Smooth muscle cell (in vitro differentiated cells): ENCODE measurements around the gene NFIC. TPM values are rescaled to one million over a fixed set of nuclear protein-coding genes. Genes with fewer than 3 reads are reported as not detected.
A peak's percentile ranks its signal among the peaks of the same experiment; 100 is the strongest.

Source experiments
- DNase-seq: peaks from one replicate; lab custom pipeline; 2025; ENCODE audit not compliant: unreplicated experiment; lab: John Stamatoyannopoulos, UW
- H2AFZ ChIP-seq: fragments of 200-600 bp; sonication (generic); 2 replicates; pipeline ENCODE4 v1.6.0; 2016; ENCODE audit warnings: antibody characterized with exemption, low read depth, mild to moderate bottlenecking
- H3F3A ChIP-seq: fragments of 200-600 bp; sonication (generic); 2 replicates; pipeline ENCODE4 v1.6.0; 2017; ENCODE audit warnings: antibody characterized with exemption, low read depth
- H3K27ac ChIP-seq: fragments of 200-600 bp; sonication (generic); 2 replicates; pipeline ENCODE4 v1.5.1; 2016; ENCODE audit warnings: low read depth, mild to moderate bottlenecking
- H3K27me3 ChIP-seq: fragments of 200-600 bp; sonication (generic); 2 replicates; pipeline ENCODE4 v1.6.1; 2016; ENCODE audit warnings: low read depth, mild to moderate bottlenecking
- H3K36me3 ChIP-seq: fragments of 200-600 bp; sonication (generic); 2 replicates; pipeline ENCODE4 v1.5.1; 2016; ENCODE audit warnings: low read depth
- H3K4me1 ChIP-seq: fragments of 200-600 bp; sonication (generic); 2 replicates; pipeline ENCODE4 v1.5.1; 2016; ENCODE audit warnings: low read depth
- H3K4me2 ChIP-seq: fragments of 200-600 bp; sonication (generic); 2 replicates; pipeline ENCODE4 v1.6.0; 2016; ENCODE audit warnings: mild to moderate bottlenecking
- H3K4me3 ChIP-seq: fragments of 200-600 bp; sonication (generic); 2 replicates; pipeline ENCODE4 v1.5.1; 2016; ENCODE audit warnings: mild to moderate bottlenecking
- H3K79me2 ChIP-seq: fragments of 200-600 bp; sonication (generic); 2 replicates; pipeline ENCODE4 v1.6.0; 2016; ENCODE audit warnings: low read depth, mild to moderate bottlenecking
- H3K9ac ChIP-seq: fragments of 200-600 bp; sonication (generic); 2 replicates; pipeline ENCODE4 v1.6.0; 2016; ENCODE audit warnings: low read depth
- H3K9me3 ChIP-seq: fragments of 200-600 bp; sonication (generic); replicated peaks from 2 replicates; pipeline ENCODE4 v1.5.1; 2016; ENCODE audit warnings: low read depth
- H4K20me1 ChIP-seq: fragments of 200-600 bp; sonication (generic); 2 replicates; pipeline ENCODE4 v1.6.0; 2016; ENCODE audit warnings: low read depth
- WGBS: methylation state at CpG from one replicate; pipeline ENCODE4 v1.1.7; 2016; ENCODE audit warnings: low lambda C conversion rate; 5-methylcytosine and 5-hydroxymethylcytosine counted together
- polyA plus RNA-seq: library from polyadenylated mRNA; unstranded; fragments of >200 nt; fragmentation: Nextera tagmentation; extraction: Ambion mirVana; gene quantifications from 2 replicates; pipeline ENCODE4 v1.2.1, GENCODE V29; 2016
- total RNA-seq: library from RNA; depleted of rRNA; stranded (reverse); fragments of >200 nt; gene quantifications from 2 replicates; pipeline ENCODE4 v1.2.3, GENCODE V29; 2014
- TF ChIP-seq, protein P1 (sequence below): fragments of 200-600 bp; sonication (generic); IDR thresholded peaks from 2 replicates; pipeline ENCODE4 v1.5.1; 2017; ENCODE audit warnings: borderline replicate concordance, mild to moderate bottlenecking, antibody characterized with exemption; ENCODE audit not compliant: insufficient read depth, poor library complexity, severe bottlenecking

Gene NFIC
- total and polyA plus RNA-seq, 2 experiments from 2014 or later = 7.9 to 33.2 TPM

DNA sequence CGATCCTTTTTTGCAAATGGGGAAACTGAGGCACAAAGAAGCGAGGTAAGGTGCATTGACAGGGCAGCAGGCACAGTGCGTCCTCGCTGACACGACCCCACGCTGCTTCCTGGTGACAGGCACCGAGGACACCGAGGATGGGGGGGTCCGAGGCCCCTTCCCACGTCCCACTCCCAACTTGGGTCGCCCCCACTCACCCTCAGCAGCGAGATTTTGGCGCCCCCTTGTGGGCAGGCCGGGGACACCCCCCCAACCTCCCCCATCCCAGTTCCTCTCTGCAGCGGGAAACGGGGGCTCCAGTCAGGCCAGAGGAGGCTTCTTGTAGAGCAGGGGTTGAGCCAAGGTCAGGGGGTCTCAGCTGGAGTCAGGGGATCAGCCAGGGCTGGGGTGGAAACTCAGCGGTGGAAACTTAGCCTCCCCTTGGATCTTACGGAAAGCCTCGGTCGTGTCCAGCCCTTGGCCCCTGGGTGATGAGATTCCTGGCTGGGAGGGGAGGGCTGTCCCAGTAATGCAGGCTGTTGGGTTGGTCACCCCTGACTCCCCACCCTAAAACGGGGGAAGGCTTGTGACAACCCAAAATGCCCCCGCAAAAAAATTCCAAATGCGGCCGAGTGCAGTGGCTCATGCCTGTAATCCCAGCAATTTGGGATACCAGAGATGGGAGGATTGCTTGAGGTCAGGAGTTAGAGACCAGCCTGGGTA is 105.7 kb downstream of the NFIC start:
- Histone ChIP-seq H3K27ac (no peak overlapping the region), H3K4me1 (no peaks in the 10 kb centered on the region), H3K79me2 (no peaks in the 10 kb centered on the region), H3K4me3 (no peak overlapping the region), H4K20me1 (no peaks in the 10 kb centered on the region), H3K9ac (no peak overlapping the region), H3K36me3 (no peaks in the 10 kb centered on the region), H3K27me3 (no peaks in the 10 kb centered on the region), H2AFZ (no peak overlapping the region), H3F3A (no peaks in the 10 kb centered on the region), H3K4me2 (no peak overlapping the region), H3K9me3 (no peaks in the 10 kb centered on the region)
- 53% methylated on average over 21 of the region's 24 CpGs for WGBS
- DNase-seq = peak; percentile 15
- TF ChIP-seq, protein P1, sequence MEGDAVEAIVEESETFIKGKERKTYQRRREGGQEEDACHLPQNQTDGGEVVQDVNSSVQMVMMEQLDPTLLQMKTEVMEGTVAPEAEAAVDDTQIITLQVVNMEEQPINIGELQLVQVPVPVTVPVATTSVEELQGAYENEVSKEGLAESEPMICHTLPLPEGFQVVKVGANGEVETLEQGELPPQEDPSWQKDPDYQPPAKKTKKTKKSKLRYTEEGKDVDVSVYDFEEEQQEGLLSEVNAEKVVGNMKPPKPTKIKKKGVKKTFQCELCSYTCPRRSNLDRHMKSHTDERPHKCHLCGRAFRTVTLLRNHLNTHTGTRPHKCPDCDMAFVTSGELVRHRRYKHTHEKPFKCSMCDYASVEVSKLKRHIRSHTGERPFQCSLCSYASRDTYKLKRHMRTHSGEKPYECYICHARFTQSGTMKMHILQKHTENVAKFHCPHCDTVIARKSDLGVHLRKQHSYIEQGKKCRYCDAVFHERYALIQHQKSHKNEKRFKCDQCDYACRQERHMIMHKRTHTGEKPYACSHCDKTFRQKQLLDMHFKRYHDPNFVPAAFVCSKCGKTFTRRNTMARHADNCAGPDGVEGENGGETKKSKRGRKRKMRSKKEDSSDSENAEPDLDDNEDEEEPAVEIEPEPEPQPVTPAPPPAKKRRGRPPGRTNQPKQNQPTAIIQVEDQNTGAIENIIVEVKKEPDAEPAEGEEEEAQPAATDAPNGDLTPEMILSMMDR = peak; percentile 93

DNA sequence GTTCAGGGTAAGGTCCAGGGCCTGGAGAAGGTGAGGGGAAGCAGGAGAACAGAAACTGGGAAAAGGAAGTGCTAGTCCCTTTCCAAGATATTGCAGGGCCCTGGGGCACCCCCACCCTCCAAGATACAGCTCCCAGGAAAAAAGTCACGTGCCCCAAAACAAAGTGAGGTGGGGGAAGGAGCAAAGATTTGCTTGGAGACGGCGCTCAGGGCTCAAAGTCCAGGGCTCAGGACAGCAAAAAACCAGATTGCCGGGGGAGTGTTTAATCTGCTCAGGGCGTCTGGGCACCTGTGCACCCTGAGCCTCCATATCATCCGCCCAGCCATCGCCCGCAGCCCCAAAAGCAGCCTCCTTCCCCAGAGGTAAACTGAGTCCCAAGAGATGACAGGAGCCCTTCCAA is 107.6 kb downstream of the NFIC start:
- Histone ChIP-seq H3K4me2 (no peak overlapping the region), H3K36me3 (no peaks in the 10 kb centered on the region), H3K79me2 (no peaks in the 10 kb centered on the region), H3K9ac (no peak overlapping the region), H3F3A (no peaks in the 10 kb centered on the region), H2AFZ (no peak overlapping the region), H4K20me1 (no peaks in the 10 kb centered on the region), H3K4me1 (no peaks in the 10 kb centered on the region), H3K4me3 (no peak overlapping the region), H3K9me3 (no peaks in the 10 kb centered on the region), H3K27ac (no peak overlapping the region), H3K27me3 (no peaks in the 10 kb centered on the region)
- no peak for DNase-seq
- 81% methylated on average over 8 of the region's 8 CpGs for WGBS
- TF ChIP-seq, protein P1 = no peak

DNA sequence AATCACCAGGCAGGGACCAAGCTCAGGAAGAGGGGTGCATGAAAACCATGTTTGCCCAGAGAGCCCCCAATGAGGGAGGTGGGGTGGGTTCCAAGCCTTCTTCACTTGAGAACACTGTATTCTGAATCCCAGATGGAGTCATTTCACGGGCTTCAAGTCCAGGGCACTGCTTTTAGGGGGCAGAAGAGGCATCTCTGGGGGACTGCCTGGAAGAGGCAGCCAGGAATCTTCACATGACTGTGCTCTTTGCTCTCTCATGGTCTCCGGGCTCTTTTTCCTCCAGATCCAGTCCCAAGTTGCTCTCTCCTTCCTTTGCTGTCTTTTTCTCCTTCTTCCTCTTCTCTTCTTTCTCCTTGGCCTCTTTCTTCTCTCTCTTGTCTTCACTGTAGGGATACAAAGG is 108.2 kb downstream of the NFIC start:
- 76% methylated on average over 2 of the region's 2 CpGs for WGBS
- Histone ChIP-seq H3K27ac (no peak overlapping the region), H3K4me3 (no peak overlapping the region), H3K9ac (no peak overlapping the region), H3K4me1 (no peaks in the 10 kb centered on the region), H3K9me3 (no peaks in the 10 kb centered on the region), H3K36me3 (no peaks in the 10 kb centered on the region), H2AFZ (no peak overlapping the region), H3K4me2 (no peak overlapping the region), H3K79me2 (no peaks in the 10 kb centered on the region), H4K20me1 (no peaks in the 10 kb centered on the region), H3F3A (no peaks in the 10 kb centered on the region), H3K27me3 (no peaks in the 10 kb centered on the region)
- no peak for DNase-seq
- TF ChIP-seq, protein P1 = no peak

DNA sequence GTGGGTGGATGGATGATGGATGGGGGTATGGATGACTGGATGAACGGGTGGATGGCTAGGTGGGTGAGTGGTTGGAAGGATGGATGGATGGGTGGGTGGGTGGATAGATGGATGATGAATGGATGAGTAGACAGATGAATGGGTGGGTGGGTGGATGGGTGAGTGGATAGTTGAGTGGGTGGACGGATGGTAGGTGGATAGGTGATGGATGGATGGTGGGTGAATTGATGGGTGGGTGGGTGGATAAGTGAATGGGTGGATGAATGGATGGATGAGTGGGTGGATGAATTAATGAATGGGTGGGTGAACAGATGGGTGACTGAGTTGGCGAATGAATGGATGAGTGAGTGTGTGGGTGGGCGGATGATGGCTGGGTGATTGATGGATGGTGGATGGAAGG is 109.1 kb downstream of the NFIC start:
- H3K79me2 ChIP-seq = no peaks in the 10 kb centered on the region
- no peaks in the 10 kb centered on the region for H4K20me1 ChIP-seq
- TF ChIP-seq, protein P1 = no peak
- H3K4me2 ChIP-seq = no peak overlapping the region
- H3K36me3 ChIP-seq = no peaks in the 10 kb centered on the region
- H3K4me1 ChIP-seq = no peaks in the 10 kb centered on the region
- no peak overlapping the region for H2AFZ ChIP-seq
- no peaks in the 10 kb centered on the region for H3K9me3 ChIP-seq
- no peak for DNase-seq
- no peak overlapping the region for H3K4me3 ChIP-seq
- no peaks in the 10 kb centered on the region for H3F3A ChIP-seq
- H3K27me3 ChIP-seq = no peaks in the 10 kb centered on the region
- WGBS = 100% methylated on average over 1 of the region's 4 CpGs
- no peak overlapping the region for H3K27ac ChIP-seq
- H3K9ac ChIP-seq = no peak overlapping the region
